PC-9 (cell line): ENCODE data around the gene VAMP3. TPM values are rescaled to one million over a fixed set of nuclear protein-coding genes. Genes with fewer than 3 reads are reported as not detected.

Experiments
- BruUV-seq: library from RNA; stranded (reverse); fragments of 400-500 nt; replicated peaks from 2 replicates; lab custom pipeline; 2021; lab: Mats Ljungman, UMichigan
- CTCF ChIA-PET: fragments of 300-600 bp; sonication (Branson Sonifier 250); formaldehyde crosslinking; loops from one replicate; lab custom pipeline; 2022; ENCODE audit warnings: antibody characterized with exemption; lab: Charles Lee
- POLR2A ChIA-PET: fragments of 300-600 bp; sonication (Branson Sonifier 250); formaldehyde crosslinking; loops from one replicate; lab custom pipeline; 2022; ENCODE audit warnings: antibody characterized with exemption; ENCODE audit not compliant: unreplicated experiment; lab: Charles Lee
- DNase-seq, 2 experiments: peaks; one replicate each; pipeline versions ENCODE4 v3.0.0 to v3.0.0-alpha.2; 2015 to 2022; ENCODE audit warnings: mixed read lengths in 1 of 2
- H2AFZ ChIP-seq: fragments of 200-600 bp; sonication (generic); 2 replicates; pipeline ENCODE4 v1.8.1; 2017; ENCODE audit warnings: antibody characterized with exemption
- H3F3A ChIP-seq: fragments of 200-600 bp; sonication (generic); 2 replicates; pipeline ENCODE4 v1.8.1; 2017; ENCODE audit warnings: antibody characterized with exemption, mild to moderate bottlenecking, low read depth; ENCODE audit not compliant: insufficient read depth
- H3K27ac ChIP-seq: fragments of 200-600 bp; sonication (generic); 2 replicates; pipeline ENCODE4 v1.6.1; 2016; ENCODE audit warnings: mixed run types
- H3K27me3 ChIP-seq: fragments of 200-600 bp; sonication (generic); 2 replicates; pipeline ENCODE4 v1.6.1; 2016; ENCODE audit warnings: low read depth, mixed run types; ENCODE audit not compliant: insufficient read depth
- H3K36me3 ChIP-seq: fragments of 200-600 bp; sonication (generic); 2 replicates; pipeline ENCODE4 v1.6.1; 2016; ENCODE audit warnings: low read depth, mixed run types
- H3K4me1 ChIP-seq: fragments of 200-600 bp; sonication (generic); replicated peaks from 2 replicates; pipeline ENCODE4 v1.6.1; 2016; ENCODE audit warnings: mixed run types; ENCODE audit not compliant: insufficient read depth
- H3K4me2 ChIP-seq: fragments of 200-600 bp; sonication (generic); 2 replicates; pipeline ENCODE4 v1.6.1; 2017; ENCODE audit warnings: mixed run types
- H3K4me3 ChIP-seq: fragments of 200-600 bp; sonication (generic); 2 replicates; pipeline ENCODE4 v1.6.1; 2016; ENCODE audit warnings: mixed run types
- H3K79me2 ChIP-seq: fragments of 200-600 bp; sonication (generic); 2 replicates; pipeline ENCODE4 v1.6.1; 2017; ENCODE audit warnings: low read depth, mixed run types
- H3K9me2 ChIP-seq: fragments of 200-600 bp; sonication (generic); 2 replicates; pipeline ENCODE4 v1.8.1; 2017; ENCODE audit warnings: mild to moderate bottlenecking; ENCODE audit not compliant: insufficient read depth
- H3K9me3 ChIP-seq: fragments of 200-600 bp; sonication (generic); 2 replicates; pipeline ENCODE4 v1.8.1; 2016; ENCODE audit warnings: low read depth; ENCODE audit not compliant: insufficient read depth
- H4K20me1 ChIP-seq: fragments of 200-600 bp; sonication (generic); 2 replicates; pipeline ENCODE4 v1.8.1; 2017; ENCODE audit not compliant: insufficient read depth
- EZH2 ChIP-seq: fragments of 200-600 bp; sonication (generic); IDR thresholded peaks from 2 replicates; pipeline ENCODE4 v1.8.0; 2017; ENCODE audit warnings: antibody characterized with exemption, low read depth
- intact Hi-C: fragments of 100-400 bp; cut with micrococcal nuclease; formaldehyde crosslinking; loops from one replicate; pipeline ENCODE4 v1.10.0; 2022; ENCODE audit not compliant: unreplicated experiment
- total RNA-seq: library from RNA; stranded (reverse); gene quantifications from 2 replicates; pipeline ENCODE4 v1.2.3, GENCODE V29; 2021
- TF ChIP-seq, protein P1 (sequence below): fragments of 200-600 bp; sonication (generic); conservative IDR thresholded peaks from 2 replicates; pipeline ENCODE4 v1.6.1; 2017; ENCODE audit warnings: mixed run types, antibody characterized with exemption, mild to moderate bottlenecking, moderate library complexity

VAMP3 gene
- total RNA-seq, 1 experiment from 2014 or later: 78.6 TPM

DNA sequence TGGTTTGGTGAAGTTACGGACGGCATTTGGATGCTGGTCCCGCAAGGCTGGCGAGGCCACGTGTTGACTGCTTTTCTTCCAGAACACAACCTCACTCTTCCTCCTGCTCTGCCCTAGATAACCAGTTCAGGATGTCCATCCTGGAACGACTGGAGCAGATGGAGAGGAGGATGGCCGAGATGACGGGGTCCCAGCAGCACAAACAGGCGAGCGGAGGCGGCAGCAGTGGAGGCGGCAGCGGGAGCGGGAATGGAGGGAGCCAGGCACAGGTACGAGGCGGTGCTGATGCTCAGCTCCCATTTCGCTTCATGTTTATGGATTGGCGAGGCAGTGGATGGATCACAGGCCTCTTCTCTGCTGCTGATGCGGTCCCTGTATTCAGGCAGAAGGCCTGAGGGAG is 38.8 kb upstream of the VAMP3 start:
- no peaks in the 10 kb centered on the region for H3F3A ChIP-seq
- no peaks in the 10 kb centered on the region for H3K9me3 ChIP-seq
- intact Hi-C loops: no loop called here
- no peaks in the 10 kb centered on the region for H3K4me1 ChIP-seq
- POLR2A ChIA-PET: no interaction called here
- CTCF ChIA-PET: interaction anchor here (0.5 kb wide), 1 partner anchor 85 kb away, joined by 3 read pairs; no protein-coding TSS in a partner anchor
- no peaks in the 10 kb centered on the region for H4K20me1 ChIP-seq
- peaks cover 73% of the 10 kb centered on the region for H3K27me3 ChIP-seq
- no peak overlapping the region for H2AFZ ChIP-seq
- no peak overlapping the region for H3K27ac ChIP-seq
- DNase-seq: no peak
- H3K4me3 ChIP-seq: no peak overlapping the region
- no peaks in the 10 kb centered on the region for H3K9me2 ChIP-seq
- H3K79me2 ChIP-seq: no peaks in the 10 kb centered on the region
- H3K36me3 ChIP-seq: no peaks in the 10 kb centered on the region
- BruUV-seq: no TSS peak
- no peak overlapping the region for H3K4me2 ChIP-seq
- TF ChIP-seq, protein P1, sequence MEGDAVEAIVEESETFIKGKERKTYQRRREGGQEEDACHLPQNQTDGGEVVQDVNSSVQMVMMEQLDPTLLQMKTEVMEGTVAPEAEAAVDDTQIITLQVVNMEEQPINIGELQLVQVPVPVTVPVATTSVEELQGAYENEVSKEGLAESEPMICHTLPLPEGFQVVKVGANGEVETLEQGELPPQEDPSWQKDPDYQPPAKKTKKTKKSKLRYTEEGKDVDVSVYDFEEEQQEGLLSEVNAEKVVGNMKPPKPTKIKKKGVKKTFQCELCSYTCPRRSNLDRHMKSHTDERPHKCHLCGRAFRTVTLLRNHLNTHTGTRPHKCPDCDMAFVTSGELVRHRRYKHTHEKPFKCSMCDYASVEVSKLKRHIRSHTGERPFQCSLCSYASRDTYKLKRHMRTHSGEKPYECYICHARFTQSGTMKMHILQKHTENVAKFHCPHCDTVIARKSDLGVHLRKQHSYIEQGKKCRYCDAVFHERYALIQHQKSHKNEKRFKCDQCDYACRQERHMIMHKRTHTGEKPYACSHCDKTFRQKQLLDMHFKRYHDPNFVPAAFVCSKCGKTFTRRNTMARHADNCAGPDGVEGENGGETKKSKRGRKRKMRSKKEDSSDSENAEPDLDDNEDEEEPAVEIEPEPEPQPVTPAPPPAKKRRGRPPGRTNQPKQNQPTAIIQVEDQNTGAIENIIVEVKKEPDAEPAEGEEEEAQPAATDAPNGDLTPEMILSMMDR: no peak
- TF ChIP-seq EZH2: no peak

DNA sequence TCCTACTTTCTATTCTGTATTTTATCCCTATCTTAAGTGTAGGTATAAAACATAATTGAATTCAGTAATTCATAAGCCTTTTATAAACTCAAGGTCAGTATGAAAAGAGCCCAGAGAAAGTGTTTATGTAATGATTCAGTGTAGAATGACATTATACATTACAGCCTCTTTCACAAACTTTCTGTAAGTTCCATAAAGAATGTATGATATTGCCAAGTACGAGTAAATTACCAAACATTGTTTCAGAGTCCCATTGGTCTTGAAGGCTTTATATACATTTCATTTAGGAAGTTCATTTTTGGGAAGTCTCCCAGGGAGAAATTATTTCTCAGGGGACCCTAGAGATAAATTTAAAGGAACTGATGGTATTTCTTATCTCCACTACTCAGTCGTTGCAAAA is 37.8 kb upstream of the VAMP3 start:
- no peaks in the 10 kb centered on the region for H4K20me1 ChIP-seq
- BruUV-seq: no TSS peak
- intact Hi-C loops: no loop called here
- peaks cover 73% of the 10 kb centered on the region for H3K27me3 ChIP-seq
- no peak overlapping the region for H3K4me3 ChIP-seq
- no peak overlapping the region for H3K27ac ChIP-seq
- POLR2A ChIA-PET: no interaction called here
- no peaks in the 10 kb centered on the region for H3K36me3 ChIP-seq
- no peak for DNase-seq
- no peaks in the 10 kb centered on the region for H3K9me3 ChIP-seq
- no peak overlapping the region for H3K4me2 ChIP-seq
- CTCF ChIA-PET: no interaction called here
- no peaks in the 10 kb centered on the region for H3K9me2 ChIP-seq
- H3K79me2 ChIP-seq: no peaks in the 10 kb centered on the region
- no peaks in the 10 kb centered on the region for H3F3A ChIP-seq
- no peak overlapping the region for H2AFZ ChIP-seq
- TF ChIP-seq EZH2: no peak
- TF ChIP-seq, protein P1: no peak
- H3K4me1 ChIP-seq: no peaks in the 10 kb centered on the region

DNA sequence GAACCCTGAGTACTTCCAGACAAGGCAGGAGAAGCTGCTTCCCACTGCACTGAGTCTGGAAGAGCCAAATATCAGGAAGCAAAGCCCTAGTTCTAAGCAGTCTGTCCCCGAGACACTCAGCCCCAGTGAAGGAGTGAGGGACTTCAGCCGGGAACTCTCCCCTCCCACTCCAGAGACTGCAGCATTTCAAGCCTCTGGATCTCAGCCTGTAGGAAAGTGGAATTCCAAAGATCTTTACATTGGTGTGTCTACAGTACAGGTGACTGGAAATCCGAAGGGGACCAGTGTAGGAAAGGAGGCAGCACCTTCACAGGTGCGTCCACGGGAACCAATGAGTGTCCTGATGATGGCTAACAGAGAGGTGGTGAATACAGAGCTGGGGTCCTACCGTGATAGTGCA is 33.1 kb upstream of the VAMP3 start:
- H4K20me1 ChIP-seq: no peaks in the 10 kb centered on the region
- DNase-seq: no peak
- H2AFZ ChIP-seq: no peak overlapping the region
- H3K9me2 ChIP-seq: no peaks in the 10 kb centered on the region
- peaks cover 71% of the 10 kb centered on the region for H3K27me3 ChIP-seq
- no peak for TF ChIP-seq EZH2
- TF ChIP-seq, protein P1: no peak
- CTCF ChIA-PET: no interaction called here
- no peaks in the 10 kb centered on the region for H3K36me3 ChIP-seq
- no peak overlapping the region for H3K27ac ChIP-seq
- no peaks in the 10 kb centered on the region for H3F3A ChIP-seq
- intact Hi-C loops: no loop called here
- no TSS peak for BruUV-seq
- no peak overlapping the region for H3K4me3 ChIP-seq
- H3K4me2 ChIP-seq: no peak overlapping the region
- POLR2A ChIA-PET: no interaction called here
- H3K4me1 ChIP-seq: no peaks in the 10 kb centered on the region
- no peaks in the 10 kb centered on the region for H3K9me3 ChIP-seq
- no peaks in the 10 kb centered on the region for H3K79me2 ChIP-seq
